Effector memory CD8-positive, alpha-beta T cell (primary cell): ENCODE measurements around the gene SERINC1.
"Not testable (repeated sequence)": the region's sequence is repeated elsewhere in the genome, so short reads cannot be mapped to it uniquely, and the experiment has no call there.

Experiments used
- ATAC-seq: fragments of 150-1000 bp; cut with Tn5 transposase; replicated peaks from 2 replicates; pipeline ENCODE4 v1.10.0; 2021; ENCODE audit warnings: mild to moderate bottlenecking, moderate library complexity
- DNase-seq, 3 experiments: peaks; one replicate each; pipeline ENCODE4 v3.0.0; 2021
- H3K27ac Mint-ChIP-seq, 2 donors: one replicate each; pipeline ENCODE4 v1.8.0; 2022; ENCODE audit warnings: mild to moderate bottlenecking in 2 of 2, mixed read lengths in 2 of 2, moderate library complexity in 2 of 2
- H3K27me3 Mint-ChIP-seq, 2 donors: one replicate each; pipeline ENCODE4 v1.8.0; 2022; ENCODE audit warnings: mixed read lengths in 2 of 2
- H3K36me3 Mint-ChIP-seq: one replicate; pipeline ENCODE4 v1.8.0; 2022; ENCODE audit warnings: mild to moderate bottlenecking, moderate library complexity, mixed read lengths; ENCODE audit not compliant: insufficient read depth
- H3K4me1 Mint-ChIP-seq, 2 donors: one replicate each; pipeline ENCODE4 v1.8.0; 2022; ENCODE audit warnings: low read depth in 2 of 2, mixed read lengths in 2 of 2
- H3K4me3 Mint-ChIP-seq, 2 donors: one replicate each; pipeline ENCODE4 v1.8.0; 2022; ENCODE audit warnings: mild to moderate bottlenecking in 2 of 2, mixed read lengths in 2 of 2, moderate library complexity in 2 of 2
- H3K9me3 Mint-ChIP-seq, 2 donors: one replicate each; pipeline ENCODE4 v1.8.0; 2022; ENCODE audit warnings: mixed read lengths in 2 of 2

Gene SERINC1

GRCh38 chr6:122459865-122460416 lies 11.7 kb downstream of the SERINC1 start:
- peaks cover 55 to 75% of the 10 kb centered on the region in 2 donors for H3K4me1 Mint-ChIP-seq
- not testable (repeated sequence) for H3K27me3 Mint-ChIP-seq, H3K9me3 Mint-ChIP-seq, ATAC-seq, DNase-seq
- H3K27ac Mint-ChIP-seq = peak overlapping the region; percentile 51 to 91
- peaks cover 61% of the 10 kb centered on the region for H3K36me3 Mint-ChIP-seq
- peak overlapping the region; percentile 15 to 63 for H3K4me3 Mint-ChIP-seq

DNA sequence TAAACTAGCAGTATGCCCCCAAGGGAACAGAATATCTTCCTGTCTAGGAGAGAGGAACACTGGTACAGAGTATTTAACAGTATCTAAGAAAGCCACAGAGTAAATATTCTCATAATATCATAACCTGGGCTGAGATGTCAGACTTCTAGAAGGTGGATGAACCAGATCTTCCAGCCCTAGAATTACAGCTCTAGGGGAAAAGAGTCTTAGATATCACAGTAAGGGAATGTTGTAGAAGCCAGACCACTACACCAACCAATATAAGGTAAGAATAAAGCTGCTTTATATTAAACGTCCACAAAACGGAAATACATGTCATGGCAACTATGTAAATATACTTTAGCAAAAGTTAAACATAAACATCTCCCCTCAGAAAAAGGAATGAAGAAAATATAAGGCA lies 12.4 kb downstream of the SERINC1 start:
- Mint-ChIP-seq H3K27ac (peak overlapping the region; percentile 51 to 91), H3K36me3 (peaks cover 64% of the 10 kb centered on the region), H3K4me3 (peak overlapping the region; percentile 5 to 51), H3K9me3 (no peaks in the 10 kb centered on the region), H3K4me1 (peaks cover 54 to 78% of the 10 kb centered on the region in 2 donors), H3K27me3 (no peaks in the 10 kb centered on the region)
- DNase-seq = no peak
- peak; percentile 16 for ATAC-seq

- DNase-seq = no peak
- Mint-ChIP-seq H3K27me3 (no peaks in the 10 kb centered on the region), H3K27ac (peak overlapping the region; percentile 51 to 91), H3K4me1 (peaks cover 46 to 75% of the 10 kb centered on the region in 2 donors), H3K9me3 (no peaks in the 10 kb centered on the region), H3K4me3 (peak overlapping the region in 1 of 2 donors; percentile 51), H3K36me3 (peaks cover 72% of the 10 kb centered on the region)
- ATAC-seq = no peak
Observed at GRCh38 chr6:122458087-122458486, 13.5 kb downstream of the SERINC1 start.

DNA sequence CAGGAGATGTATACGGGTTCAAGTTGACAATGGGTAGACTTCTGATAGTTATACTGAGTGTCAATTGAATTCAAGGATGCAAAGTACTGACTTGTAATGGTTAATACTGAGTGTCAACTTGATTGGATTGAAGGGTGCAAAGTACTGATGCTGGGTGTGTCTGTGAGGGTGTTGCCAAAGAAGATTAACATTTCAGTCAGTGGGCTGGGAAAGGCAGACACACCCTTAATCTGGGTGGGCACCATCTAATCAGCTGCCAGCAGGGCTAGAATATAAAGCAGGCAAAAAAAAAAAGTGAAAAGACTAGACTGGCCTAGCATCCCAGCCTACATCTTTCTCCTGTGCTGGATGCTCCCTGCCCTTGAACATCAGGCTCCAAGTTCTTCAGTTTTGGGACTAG lies 16.5 kb downstream of the SERINC1 start:
- Mint-ChIP-seq H3K36me3 (peaks cover 85% of the 10 kb centered on the region), H3K27ac (peak overlapping the region; percentile 63 to 67), H3K4me1 (peaks cover 27 to 50% of the 10 kb centered on the region in 2 donors)
- not testable (repeated sequence) for H3K27me3 Mint-ChIP-seq, ATAC-seq, H3K9me3 Mint-ChIP-seq, H3K4me3 Mint-ChIP-seq, DNase-seq

DNA sequence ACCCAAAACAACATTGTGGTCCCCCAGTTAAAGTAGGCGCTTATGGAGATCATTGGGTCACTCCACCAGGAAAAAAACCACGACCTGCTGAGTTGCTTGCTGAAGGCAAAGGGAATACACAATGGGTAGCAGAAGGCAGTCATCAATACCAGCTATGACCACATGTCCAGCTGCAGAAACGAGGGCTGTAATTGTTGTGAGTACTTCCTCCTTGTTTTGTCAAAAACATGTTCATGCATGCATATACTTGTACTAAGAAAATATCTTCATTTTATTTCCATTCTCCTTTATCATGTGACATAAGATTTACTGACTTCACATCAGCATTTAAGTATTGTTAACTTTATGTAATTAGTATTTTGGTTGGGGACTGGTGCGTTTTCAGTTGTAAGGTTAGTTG lies 16.9 kb downstream of the SERINC1 start:
- Mint-ChIP-seq H3K4me3 (no peak overlapping the region), H3K4me1 (peaks cover 25 to 51% of the 10 kb centered on the region in 2 donors), H3K9me3 (no peaks in the 10 kb centered on the region), H3K36me3 (peaks cover 86% of the 10 kb centered on the region), H3K27me3 (no peaks in the 10 kb centered on the region), H3K27ac (peak overlapping the region in 1 of 2 donors; percentile 67)
- ATAC-seq (no peak), DNase-seq (no peak)

DNA sequence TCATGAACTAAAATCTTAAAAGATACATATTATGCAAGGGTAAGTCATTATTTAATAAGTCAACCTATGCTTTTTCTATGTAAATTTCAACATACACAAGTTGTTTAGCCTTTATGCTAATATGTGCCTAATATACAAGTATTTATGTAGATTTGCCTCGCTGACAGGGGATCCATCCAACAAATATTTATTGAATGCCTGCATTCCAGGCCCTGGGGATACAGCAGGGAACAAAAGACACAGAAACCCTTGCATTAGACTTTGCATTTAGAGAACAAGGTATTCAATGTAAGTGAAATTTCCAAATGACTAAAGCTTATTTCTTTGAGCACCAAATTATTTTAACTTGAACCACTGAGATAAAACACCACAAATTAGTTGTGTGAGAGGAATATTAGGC lies 19.1 kb downstream of the SERINC1 start:
- Mint-ChIP-seq H3K4me1 (peaks cover 16 to 39% of the 10 kb centered on the region in 2 donors), H3K36me3 (peaks cover 96% of the 10 kb centered on the region), H3K27ac (no peak overlapping the region), H3K4me3 (no peak overlapping the region), H3K9me3 (no peaks in the 10 kb centered on the region), H3K27me3 (no peaks in the 10 kb centered on the region)
- ATAC-seq = no peak
- DNase-seq = no peak

GRCh38 chr6:122449069-122449468 lies 22.5 kb downstream of the SERINC1 start:
- no peaks in the 10 kb centered on the region for H3K9me3 Mint-ChIP-seq
- H3K27ac Mint-ChIP-seq = peak overlapping the region; percentile 33 to 49
- no peak for ATAC-seq
- no peak for DNase-seq
- no peaks in the 10 kb centered on the region for H3K27me3 Mint-ChIP-seq
- H3K4me3 Mint-ChIP-seq = no peak overlapping the region
- H3K4me1 Mint-ChIP-seq = peaks cover 4 to 23% of the 10 kb centered on the region in 2 donors
- H3K36me3 Mint-ChIP-seq = peaks cover 95% of the 10 kb centered on the region

DNA sequence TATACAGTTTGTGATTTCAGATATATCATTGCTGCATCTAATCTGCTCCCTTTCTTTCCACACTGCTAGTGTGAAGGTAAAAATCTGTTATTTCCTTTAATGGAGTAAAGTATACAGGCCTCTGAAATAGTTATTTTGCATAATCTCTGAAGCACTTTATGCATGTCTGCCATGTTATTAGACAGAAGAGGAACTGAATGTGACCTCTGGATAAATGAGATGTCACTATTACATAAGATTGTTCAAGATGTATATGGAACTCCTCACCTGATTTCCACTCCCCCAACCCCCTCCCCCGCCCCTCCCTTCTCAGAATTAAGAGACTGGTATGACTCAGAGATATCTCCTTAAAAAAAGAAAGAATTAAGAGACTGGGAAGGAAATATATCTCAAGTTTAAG lies 26.3 kb downstream of the SERINC1 start:
- Mint-ChIP-seq H3K27me3 (no peaks in the 10 kb centered on the region), H3K4me1 (peaks cover 3 to 23% of the 10 kb centered on the region in 2 donors), H3K4me3 (no peak overlapping the region), H3K36me3 (peaks cover 89% of the 10 kb centered on the region), H3K27ac (no peak overlapping the region), H3K9me3 (no peaks in the 10 kb centered on the region)
- no peak for DNase-seq
- no peak for ATAC-seq

- no peak for ATAC-seq
- H3K36me3 Mint-ChIP-seq = peaks cover 70% of the 10 kb centered on the region
- H3K9me3 Mint-ChIP-seq = peaks cover 0 to 2% of the 10 kb centered on the region in 2 donors
- no peaks in the 10 kb centered on the region for H3K27me3 Mint-ChIP-seq
- no peak overlapping the region for H3K27ac Mint-ChIP-seq
- no peak for DNase-seq
- H3K4me1 Mint-ChIP-seq = peaks cover 5 to 14% of the 10 kb centered on the region in 2 donors
- no peak overlapping the region for H3K4me3 Mint-ChIP-seq
Observed at GRCh38 chr6:122438975-122439374, 32.6 kb downstream of the SERINC1 start.

DNA sequence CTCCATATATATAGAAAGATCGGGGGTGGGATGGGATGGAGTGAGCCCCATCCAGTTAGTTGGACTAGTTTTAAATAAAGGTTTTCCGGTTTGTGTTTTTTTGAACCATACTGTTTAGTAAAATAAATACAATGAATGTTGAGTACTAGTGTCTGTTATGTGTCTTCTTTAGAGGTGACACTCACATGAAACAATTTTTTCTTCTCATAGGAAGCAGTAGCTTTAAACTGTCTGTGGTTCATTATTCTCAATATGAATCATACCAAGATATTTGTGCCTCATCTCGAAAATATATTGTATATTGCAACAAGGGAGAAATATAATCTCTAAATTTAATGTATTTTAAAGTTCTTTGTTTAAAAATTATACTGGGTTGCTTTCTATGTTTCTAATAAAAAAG lies 38.8 kb downstream of the SERINC1 start:
- Mint-ChIP-seq H3K36me3 (peaks cover 43% of the 10 kb centered on the region), H3K27ac (peak overlapping the region in 1 of 2 donors; percentile 77), H3K9me3 (no peaks in the 10 kb centered on the region), H3K4me1 (peaks cover 0 to 4% of the 10 kb centered on the region in 2 donors), H3K27me3 (no peaks in the 10 kb centered on the region), H3K4me3 (no peak overlapping the region)
- ATAC-seq (no peak), DNase-seq (no peak)

DNA sequence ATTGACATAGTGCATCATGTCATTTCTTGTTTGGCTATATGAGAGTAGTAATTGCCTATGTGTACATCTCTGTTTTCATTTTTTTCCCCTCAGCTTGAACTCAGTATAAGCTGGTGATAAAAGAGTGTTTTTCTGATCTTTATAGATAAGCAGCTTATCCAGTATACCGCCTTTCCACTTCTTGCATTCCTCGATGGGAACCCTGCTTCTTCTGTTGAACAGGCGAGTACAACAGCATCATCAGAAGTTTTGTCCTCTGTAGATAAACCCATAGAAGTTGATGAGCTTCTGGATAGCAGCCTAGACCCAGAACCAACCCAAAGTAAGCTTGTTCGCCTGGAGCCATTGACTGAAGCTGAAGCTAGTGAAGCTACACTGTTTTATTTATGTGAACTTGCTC lies 39.8 kb downstream of the SERINC1 start:
- no peaks in the 10 kb centered on the region for H3K27me3 Mint-ChIP-seq
- H3K4me1 Mint-ChIP-seq = no peaks in the 10 kb centered on the region
- no peak overlapping the region for H3K27ac Mint-ChIP-seq
- no peak overlapping the region for H3K4me3 Mint-ChIP-seq
- ATAC-seq (no peak), DNase-seq (no peak)
- H3K9me3 Mint-ChIP-seq = no peaks in the 10 kb centered on the region
- H3K36me3 Mint-ChIP-seq = peaks cover 43% of the 10 kb centered on the region

DNA sequence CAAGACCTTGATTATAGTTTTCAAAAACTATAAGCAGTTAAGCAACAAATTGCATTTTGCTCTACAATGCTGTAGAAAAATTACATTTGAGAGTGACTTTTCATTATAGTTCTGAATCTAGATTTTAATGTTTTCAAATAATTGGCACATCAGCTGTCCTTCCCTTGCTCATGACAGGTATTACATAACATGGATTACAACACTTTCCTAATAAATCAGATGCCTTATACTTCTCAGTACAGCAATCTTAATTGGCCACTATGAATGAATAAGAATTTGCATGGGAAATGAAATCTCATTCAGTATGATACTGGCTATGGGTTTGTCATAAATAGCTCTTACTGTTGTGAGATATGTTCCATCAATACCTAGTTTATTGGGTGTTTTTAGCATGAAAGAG lies 42.3 kb downstream of the SERINC1 start:
- Mint-ChIP-seq H3K9me3 (no peaks in the 10 kb centered on the region), H3K36me3 (peaks cover 20% of the 10 kb centered on the region), H3K4me1 (no peaks in the 10 kb centered on the region), H3K27ac (no peak overlapping the region), H3K4me3 (no peak overlapping the region), H3K27me3 (no peaks in the 10 kb centered on the region)
- ATAC-seq (no peak), DNase-seq (no peak)

DNA sequence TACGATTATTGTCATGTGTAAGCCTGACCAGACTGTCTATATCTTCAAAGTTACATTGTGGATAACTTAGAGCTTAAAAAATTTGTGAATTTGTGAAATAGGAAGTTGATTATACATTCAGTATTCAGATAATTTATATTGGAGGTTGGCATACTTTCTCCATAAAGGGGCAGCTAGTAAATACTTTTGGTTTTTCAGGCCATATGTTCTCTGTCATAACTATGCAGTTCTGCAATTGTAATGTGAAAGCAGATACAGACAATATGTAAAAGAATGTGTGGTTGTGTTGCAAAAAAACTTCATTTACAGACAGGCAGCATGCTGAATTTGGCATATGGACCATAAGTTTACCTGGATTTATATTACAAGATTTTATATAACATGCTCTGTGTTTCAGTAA lies 42.8 kb downstream of the SERINC1 start:
- Mint-ChIP-seq H3K27me3 (no peaks in the 10 kb centered on the region), H3K36me3 (peaks cover 19% of the 10 kb centered on the region), H3K4me1 (no peaks in the 10 kb centered on the region), H3K27ac (no peak overlapping the region), H3K9me3 (no peaks in the 10 kb centered on the region), H3K4me3 (no peak overlapping the region)
- no peak for ATAC-seq
- DNase-seq = no peak

- DNase-seq (no peak), ATAC-seq (no peak)
- Mint-ChIP-seq H3K9me3 (no peaks in the 10 kb centered on the region), H3K4me1 (no peaks in the 10 kb centered on the region), H3K36me3 (peaks cover 15% of the 10 kb centered on the region), H3K27ac (no peak overlapping the region), H3K27me3 (no peaks in the 10 kb centered on the region), H3K4me3 (no peak overlapping the region)
Observed at GRCh38 chr6:122426597-122426996, 45.0 kb downstream of the SERINC1 start.
